Measurements from ENCODE around the gene ENTPD7.

- no peak for TF ChIP-seq POLR2A (IDR thresholded peaks at IDR 0.05; ENCODE audit: low read length)
- TF ChIP-seq GATA1 (IDR thresholded peaks at IDR 0.05; ENCODE audit: low read depth, low read length) = no peak
Measured at GRCh38 chr10:99731306-99732032, 72.2 kb downstream of the ENTPD7 start.

Measured in erythroblast (primary cell).